ENCODE measurements around the gene R3HCC1L.

R3HCC1L gene

DNA sequence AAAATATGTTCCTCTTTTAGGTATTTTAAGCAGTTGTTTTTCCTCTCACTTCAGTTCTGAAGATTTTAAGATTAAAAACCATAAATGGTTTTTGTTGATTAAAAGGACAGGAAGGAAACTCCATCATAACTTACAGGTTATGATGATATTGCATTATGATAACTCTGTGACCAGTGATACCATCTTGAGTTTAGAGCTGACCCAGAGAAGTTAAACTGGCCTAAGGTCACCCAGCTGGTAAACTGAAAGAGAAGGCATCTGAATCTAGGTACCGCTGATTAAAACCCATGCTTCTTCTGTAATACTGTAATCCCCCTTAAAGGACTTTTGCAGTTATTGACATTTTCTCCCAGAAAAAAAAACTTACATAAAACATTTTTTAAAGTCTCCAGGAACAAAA, 103.9 kb downstream of the R3HCC1L start:
- no peak for DNase-seq

DNA sequence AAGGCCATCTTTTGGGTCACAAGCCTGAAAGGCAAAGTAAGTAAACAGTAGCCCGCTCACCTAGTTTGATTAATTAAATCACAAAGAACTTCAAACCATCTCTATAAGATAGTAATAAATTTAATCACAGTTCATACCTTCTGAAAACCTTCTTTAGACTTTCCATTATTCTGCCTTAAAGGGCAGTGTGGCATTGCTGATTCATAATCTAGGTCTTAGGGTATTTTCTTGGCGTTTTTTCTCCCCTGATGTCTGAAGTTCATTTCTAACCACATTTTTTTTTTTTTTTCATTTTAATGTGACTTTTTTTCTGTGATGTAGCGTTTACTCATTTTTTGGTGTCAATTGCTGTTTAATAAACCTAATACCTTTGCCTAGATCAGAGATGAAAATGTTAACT, 106.1 kb downstream of the R3HCC1L start:
- no peak for DNase-seq

DNA sequence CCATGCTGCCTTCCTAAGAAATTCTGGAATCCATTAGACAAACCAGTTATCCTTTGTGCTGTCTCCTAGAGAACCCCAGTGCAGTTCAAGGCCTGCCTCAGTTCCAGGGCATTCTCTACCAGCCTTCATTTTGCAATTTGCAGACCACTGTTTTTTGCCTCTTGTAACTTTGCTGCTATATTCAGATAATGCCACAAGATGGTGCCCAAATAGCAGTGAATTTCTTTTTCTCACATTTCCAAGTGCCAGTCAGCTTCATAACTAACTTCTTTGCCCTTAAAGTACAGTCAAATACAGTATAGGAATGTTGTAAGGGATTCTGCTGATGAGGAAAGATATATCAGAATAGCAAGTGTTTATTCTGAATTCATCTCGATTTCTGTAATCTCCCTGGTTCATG, 108.4 kb downstream of the R3HCC1L start:
- DNase-seq: no peak

DNA sequence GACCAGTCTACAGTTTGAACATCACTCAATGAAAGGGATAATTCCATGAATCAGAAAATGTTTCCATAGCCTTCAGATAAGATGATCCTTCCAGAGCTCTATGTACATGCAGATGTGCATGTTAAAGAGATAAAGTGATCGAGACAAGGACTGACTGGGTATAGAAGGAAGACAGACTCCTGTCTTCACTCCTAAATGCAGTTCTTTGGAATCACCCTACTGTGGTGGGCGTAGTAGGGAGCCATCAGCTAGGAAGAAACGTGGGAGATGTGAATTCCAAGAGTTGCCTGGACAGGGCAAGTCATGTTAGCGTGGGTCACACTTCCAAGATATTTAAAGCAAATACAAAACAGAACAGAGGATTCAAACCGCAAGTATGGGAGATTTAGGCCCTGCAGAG, 109.7 kb downstream of the R3HCC1L start:
- DNase-seq: no peak

DNA sequence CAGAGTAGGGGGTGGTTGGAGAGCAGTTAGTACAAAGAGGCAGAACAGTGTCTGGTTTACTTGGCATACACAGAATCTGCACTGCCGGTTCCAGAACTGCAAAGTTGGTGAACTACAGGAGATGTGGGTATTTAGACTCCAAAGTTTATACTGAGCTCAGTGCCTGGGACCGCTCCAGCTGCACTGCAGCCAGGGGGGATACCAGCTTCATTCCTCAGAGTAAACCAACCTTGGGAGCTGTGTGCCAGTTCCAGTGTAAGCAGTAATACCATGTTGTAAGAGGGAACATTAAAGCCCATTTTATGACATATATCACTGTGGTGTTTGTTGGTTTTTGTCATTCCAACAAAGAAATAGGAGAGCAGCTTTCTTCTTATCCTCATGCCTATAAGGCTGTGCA, 110.1 kb downstream of the R3HCC1L start:
- no peak for DNase-seq

DNA sequence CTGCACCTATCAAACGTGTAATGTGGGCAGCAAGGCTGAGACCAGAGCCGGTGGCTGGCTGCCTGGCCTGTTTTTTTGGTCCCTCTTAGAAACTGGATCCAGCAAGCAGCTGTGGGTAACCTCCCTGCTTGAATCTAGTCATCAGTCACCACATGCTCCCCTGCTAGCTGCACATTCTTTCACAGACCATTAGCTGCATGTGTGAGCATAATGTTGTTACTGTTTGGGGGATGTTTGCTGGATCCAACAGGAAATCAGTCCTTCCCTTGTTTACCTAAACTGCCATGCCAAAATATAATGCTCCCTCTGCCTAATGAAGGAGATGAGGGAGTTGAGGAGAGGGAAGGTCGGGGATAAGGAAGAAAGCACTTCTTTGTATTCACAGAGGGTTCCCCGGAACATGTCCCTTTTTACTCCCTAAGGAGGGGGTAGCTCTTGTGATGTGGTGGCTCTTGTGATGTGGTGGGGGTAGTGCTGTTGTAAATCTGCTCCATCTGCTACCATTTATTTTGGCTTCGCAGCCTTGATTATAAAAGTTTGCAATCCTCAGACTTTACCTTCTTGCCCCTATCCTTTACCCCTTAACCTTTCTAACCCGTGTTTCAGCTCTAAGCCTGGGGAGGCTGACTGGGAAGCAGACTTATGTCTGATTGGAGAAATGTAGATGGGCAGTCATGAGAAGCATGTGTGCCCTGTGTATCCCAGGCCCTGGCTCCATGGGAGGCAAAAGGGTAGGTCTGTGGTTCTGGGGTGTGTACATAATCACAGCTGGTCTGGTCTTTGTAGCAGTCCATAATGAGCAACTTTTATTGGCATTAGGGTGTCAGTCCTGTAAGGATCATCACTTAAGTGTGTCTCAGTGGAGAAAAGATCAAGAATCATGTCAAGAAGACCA, 112.7 kb downstream of the R3HCC1L start:
- no peak for DNase-seq

DNA sequence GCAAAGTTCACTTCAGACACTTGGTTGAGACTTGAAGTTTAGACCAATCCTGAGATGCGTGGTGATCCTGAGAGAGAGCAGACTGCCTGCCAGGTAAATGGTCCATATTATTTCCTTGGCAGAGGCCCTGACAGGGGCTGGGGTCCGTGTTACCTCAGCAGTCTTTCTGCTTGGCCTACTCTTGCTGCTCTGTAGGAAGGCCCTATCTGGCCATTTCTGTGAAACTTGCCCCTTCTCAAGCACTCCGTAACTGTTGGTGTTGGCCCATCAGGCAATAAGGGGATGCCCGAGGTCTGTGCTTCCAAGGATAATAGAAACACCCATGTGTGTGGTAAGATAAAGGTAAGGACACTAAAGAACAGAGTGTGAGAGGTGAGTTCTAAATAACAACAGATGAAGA, 113.6 kb downstream of the R3HCC1L start:
- no peak for DNase-seq

DNA sequence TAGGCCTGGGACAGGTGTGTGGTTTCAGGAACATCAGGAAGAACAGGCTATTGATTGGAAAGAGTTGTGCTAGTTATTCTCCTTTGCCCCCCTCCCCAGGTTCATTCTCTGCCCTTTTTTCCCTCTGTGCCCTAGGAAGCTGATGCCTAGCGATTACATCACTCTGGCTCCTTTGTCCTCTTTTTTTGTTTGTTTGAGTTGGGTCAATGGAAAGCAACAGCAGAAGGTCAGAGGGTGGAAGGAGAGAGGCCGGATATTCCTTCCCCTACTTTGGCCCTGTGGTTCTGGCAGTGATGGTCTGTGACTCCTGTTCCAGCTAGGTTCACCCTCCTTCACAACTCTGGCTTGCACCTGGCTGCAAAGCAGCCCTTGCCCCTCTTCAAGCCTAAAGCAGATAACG, 114.7 kb downstream of the R3HCC1L start:
- DNase-seq: no peak

DNA sequence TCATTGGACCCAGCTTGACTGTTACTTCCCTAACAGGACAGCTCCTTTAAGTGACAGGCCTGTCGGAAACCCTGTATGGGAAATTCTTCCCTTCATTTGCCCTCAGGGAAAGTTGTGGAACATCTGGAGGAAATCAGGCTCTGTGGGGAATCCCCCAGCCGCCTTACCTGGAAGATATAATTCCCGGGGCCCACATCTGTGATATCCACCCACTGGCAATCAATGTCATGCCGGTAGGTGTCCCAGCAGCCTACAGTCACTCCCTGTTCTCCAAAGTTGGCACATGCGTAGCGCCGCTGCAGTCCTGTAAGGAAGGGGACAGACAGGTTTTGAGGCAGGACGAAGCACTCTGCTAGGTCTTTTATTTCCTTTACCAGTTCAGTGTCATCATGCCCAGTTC, 116.9 kb downstream of the R3HCC1L start:
- DNase-seq: no peak

DNA sequence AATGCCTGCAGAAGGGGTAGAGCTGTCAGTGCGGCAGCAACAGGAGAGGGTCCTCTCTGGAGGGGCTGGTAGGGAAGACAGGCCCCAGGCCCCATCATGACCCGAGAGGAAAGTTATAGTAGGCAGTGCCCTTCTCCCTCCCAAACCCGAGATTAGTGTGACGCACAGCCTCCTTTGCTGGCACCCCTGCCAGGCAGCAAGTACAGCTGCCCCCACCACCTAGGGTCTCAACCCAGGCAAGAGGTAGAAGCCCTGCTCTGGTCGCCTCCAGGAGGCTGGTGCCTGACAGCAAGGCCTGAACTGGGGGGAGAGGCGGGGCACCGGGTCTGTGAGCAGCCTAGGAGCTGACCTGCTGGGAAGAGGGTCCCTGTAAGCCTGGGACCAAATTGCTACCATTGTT, 118.0 kb downstream of the R3HCC1L start:
- no peak for DNase-seq

DNA sequence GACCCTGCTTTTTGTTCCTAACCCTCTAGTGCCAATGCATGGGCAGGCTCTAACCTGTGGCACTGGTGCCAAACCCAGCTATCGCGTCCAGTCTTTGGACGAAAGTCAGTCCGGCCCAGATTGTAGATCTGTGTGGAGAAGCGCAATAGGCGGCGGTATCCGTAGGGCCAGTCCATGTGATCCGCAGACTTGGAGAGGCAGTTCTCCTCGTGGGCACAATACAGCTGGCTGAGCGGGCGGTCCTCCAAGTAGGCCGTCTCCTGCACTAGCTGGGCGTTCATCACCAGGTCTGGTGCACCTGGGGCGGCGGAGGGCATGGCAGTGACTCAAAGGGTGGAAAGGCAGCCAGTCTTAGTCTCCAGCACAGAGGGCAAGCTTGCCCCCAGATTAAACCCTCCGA, 119.0 kb downstream of the R3HCC1L start:
- no peak for DNase-seq

DNA sequence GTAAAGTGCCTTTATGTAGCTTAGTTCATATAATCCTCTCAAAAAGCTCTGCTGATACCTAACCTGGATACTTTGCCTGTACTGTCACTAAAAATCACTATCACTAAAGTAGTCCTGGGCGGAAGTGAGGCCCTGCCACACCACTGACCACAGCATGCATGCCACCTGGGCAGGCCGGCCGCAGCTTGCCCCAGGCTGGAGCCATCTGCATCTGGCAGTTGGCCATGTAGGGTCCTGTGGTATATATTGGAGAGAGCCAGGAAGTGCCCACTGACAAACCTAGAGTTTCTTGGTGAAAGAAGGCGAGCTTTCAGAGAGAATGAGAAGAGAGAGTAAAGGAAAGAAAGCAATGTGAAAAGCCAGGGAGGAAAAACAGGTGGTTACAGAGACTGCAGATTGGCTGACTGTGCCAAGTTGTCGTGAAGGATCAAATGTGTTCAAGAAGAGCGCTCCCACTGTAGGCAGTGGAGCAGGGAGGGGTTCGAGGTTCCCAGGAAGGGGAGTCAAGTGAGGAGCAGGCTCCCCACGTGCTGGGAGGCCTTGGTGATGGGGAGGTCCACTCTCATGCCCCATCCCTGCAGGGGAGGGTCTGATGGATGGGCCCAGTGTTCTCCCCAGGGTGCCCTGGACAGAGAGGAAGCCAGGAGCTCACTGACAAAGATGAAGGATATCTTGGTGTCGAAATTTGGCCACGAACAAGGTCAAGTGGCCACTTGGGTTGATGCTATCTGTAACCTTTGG, 119.9 kb downstream of the R3HCC1L start:
- DNase-seq: no peak

DNA sequence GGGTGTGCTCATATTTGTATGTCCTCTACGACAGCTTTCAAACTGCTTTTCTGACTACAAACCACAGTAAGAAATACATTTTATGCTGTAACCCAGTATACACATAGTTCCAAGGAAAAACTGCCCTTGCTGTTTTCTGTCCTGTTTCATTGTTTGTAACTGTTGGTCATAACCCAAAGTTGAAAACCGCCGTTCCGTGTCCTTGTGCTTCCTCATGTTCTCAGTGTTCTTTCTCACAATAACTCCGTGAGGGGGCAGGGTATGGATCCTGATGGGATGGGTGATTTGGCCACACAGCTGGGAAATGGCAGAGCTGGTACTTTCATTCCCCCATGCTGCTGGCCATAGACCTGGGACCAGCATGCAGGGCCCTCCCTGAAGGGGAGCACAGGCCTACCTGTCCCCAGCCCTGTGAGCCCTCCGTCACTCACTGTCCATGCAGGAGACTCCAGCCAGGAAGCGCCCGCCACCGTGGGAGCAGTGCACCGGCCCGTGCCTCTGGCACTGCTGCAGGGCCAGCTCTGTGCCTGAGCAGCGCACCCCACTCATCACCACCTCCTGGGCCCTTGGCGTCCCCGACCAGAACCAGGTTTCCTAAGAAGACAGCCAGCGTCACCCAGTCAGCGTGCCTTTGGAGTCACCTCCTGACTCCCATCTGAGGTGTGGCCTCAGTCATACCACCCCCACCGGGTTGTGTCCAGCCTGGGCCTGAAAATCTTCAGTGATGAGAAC, 120.9 kb downstream of the R3HCC1L start:
- DNase-seq: no peak

DNA sequence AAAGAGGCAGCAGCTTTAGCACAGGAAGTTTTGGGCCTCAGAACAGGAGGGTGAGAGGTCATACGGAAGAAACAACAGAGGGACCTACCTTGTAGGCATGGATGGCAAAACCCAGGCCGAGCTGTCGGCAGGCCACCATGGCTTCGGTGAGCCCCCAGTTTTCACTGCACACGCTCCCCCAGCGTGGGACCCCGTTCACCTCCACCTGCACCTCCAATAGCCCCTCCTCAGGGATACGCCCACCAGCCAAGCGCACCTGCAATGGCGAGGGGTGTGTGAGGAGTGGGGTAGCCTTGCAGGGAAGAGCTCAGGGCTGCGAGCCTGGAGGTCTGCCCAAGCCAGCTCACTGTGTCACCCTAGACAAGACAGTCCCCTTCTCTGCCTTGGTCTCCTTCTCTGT, 122.2 kb downstream of the R3HCC1L start:
- DNase-seq: no peak

DNA sequence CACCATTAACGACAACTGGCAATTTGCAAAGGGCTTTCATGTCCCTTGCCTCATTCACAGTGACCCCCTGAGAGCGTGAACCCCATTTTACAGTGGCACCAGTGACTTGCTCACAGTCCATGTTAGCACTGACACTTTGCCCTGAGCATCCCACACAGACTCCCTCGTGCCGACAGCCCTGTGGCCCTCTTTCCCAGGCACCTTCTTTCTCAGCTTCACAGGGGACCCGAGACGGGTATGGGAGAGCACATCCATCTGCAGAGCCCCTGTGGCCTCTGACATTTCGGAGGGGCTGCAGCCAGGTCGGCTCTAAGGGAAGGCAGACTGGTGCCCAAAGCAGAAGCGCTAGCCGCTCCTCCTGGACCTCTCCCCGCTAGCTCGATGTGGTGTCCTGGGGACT, 122.7 kb downstream of the R3HCC1L start:
- no peak for DNase-seq

DNA sequence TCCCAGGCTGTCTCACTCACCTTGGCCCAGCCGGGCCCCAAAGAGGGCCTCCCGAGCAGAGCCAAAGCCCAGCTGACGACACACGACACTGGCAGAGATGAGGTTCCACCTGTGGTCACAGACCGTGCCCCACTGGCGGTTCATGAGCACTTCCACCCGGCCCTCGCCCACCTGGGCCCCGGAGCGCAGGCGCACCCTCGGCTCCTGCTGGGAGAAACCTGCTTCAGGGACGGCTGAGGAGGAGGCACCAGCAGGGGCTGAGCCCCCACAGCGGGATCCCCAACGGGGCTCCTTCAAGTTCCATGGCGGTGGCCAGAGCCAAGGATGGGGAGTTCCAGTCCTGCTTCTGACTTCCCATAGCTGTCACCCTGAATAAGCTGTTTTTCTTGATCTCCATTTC, 123.5 kb downstream of the R3HCC1L start:
- DNase-seq: no peak

DNA sequence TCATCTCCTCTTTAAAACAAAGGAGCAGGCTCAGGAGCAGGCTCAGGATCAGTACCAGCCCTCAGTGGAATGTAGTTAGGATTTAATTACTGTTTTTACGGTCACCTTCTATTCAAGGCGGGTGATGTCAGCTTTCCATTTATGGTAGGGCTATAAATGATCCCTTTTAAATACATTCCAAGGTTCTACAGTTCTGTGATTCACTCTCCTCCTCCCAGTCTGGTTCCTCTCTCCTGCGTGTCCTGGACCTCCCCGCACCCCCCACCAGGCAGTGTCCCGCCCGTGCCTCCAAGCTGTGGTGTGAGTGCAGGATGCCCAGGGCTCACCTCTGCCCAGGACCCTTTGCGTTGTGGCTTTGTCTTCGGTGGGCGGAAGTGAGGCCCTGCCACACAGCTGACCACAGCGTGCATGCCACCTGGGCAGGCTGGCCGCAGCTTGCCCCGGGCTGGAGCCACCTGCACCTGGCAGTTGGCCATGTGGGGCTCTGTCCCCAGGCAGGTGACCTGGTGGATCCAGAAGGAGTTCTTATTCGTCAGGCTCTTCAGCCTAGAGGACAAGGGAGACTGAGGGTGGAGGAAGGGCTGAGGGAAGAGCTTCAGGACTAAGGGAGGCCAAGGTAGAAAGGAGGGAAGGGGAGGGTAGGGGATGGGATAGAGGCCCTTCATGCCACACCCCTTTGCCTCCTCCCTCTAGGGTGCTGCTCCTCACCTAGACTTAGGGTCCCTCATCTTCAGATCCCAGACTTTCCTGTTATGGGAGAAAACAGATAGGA, 124.4 kb downstream of the R3HCC1L start:
- no peak for DNase-seq

DNA sequence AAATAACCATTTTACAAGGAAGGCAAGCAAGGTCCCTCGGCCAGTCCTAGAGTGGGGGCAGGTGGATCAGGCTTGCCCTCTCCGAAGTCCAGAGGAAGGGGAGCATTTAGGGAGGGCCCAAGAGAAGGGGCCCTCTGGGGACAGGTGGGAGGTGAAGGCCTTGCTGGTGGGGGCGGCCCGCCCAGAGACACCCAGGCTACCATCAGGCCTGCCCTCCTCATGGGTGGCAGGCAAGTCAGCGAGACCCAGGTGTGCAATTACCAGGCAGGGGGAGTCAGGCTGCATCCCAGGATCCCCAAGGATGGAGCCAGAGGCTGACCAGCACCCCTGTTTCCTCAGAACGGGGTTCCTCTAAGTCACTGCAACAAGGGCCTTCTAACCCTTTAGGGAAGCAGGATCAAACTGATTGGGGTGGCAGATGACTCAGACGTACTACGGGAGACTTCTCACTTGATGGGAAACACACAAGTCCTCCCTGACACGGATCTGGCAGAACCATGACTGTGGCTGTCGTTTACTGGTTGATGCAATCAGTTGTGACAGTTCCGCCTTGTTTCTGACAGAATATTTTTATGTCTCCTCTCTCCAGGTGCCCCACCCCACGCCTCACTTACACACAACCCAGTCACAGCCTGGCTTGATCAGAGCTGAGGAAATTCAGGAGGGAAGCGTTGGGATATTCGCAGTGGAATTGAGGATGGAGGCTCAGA, 125.3 kb downstream of the R3HCC1L start:
- DNase-seq: no peak

DNA sequence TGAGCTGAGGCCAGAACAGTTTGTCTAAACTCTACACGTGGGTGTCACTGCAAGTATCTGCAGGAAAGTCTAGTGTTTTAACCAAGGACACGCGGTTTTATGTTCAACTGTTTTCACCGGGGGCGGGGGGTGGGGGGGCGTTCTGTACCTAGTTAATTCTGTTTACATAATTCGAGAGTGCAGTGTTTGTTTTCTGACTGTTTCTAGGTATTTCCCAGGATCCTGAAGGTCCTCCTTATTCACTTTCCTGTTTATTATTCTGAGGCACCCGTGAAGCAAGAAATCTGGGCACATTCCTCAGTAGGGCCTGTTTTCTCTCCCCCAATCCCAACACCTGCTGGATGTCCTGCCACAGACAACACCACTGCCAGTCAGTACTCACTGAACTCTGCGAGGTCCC, 125.9 kb downstream of the R3HCC1L start:
- no peak for DNase-seq

DNA sequence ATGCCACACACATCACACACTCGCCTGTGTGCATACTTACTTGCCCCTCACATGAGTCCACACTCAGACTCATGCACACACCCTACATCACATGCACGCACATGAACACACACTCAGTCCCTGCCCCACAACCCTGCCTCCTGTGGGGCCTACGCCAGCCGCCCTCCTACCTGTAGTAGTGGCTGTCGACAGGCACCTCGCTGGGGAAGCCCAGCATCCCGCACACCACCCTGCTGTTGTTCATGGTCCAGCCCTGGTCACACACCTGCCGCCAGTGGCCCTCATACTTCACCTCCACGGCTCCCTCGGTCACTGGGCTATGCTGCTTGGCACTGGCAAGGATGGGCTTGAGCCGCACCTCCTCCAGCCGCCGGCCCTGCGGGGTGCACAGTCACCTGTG, 126.3 kb downstream of the R3HCC1L start:
- no peak for DNase-seq

DNA sequence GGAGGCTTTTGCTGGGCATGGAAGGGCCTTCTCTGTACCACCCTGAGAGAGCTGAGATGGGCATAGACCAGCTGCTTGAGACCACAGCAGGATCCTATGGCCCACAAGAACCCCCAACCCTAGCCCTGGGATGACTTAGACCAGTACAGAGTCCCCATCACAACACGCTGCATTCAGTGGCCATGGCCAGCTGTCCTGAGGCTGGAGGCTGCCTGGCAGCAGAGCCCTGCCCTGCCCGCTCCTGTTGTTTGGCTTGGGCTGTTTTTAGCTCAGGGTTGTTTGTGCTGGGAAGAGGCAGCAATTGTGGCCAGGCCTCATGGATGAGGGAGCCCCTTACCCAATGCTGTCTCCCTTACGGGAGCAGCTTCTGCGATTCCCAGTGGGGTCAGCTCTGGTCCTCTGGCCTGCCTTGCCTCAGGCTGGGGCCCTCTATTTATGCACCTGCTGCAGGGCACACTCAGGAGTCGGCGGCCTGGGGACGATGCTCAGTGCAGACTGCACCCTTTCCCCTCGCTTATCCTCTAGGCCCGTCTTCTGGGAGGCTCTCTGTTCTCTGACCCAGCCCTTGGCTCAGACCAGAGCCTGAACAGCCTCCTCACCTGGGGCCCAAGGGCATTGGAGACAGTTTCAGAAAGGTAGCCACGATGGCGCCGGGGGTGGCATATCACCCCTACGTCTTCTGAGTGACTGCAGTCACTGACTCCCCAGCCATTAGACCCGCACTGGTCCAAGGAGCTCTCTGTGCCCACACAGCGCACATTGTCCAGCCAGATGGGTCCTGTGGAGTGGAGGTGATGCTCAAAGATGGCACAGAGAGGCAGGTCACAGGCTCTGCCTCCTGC, 127.2 kb downstream of the R3HCC1L start:
- DNase-seq: no peak
